GM19023 (cell line): ENCODE results near the gene KANSL3.

Source experiments
- ATAC-seq: cut with Tn5 transposase; IDR thresholded peaks from one replicate; pipeline ENCODE4 v1.9.1; 2021; ENCODE audit warnings: mild to moderate bottlenecking, moderate library complexity; ENCODE audit not compliant: unreplicated experiment

KANSL3 gene

DNA sequence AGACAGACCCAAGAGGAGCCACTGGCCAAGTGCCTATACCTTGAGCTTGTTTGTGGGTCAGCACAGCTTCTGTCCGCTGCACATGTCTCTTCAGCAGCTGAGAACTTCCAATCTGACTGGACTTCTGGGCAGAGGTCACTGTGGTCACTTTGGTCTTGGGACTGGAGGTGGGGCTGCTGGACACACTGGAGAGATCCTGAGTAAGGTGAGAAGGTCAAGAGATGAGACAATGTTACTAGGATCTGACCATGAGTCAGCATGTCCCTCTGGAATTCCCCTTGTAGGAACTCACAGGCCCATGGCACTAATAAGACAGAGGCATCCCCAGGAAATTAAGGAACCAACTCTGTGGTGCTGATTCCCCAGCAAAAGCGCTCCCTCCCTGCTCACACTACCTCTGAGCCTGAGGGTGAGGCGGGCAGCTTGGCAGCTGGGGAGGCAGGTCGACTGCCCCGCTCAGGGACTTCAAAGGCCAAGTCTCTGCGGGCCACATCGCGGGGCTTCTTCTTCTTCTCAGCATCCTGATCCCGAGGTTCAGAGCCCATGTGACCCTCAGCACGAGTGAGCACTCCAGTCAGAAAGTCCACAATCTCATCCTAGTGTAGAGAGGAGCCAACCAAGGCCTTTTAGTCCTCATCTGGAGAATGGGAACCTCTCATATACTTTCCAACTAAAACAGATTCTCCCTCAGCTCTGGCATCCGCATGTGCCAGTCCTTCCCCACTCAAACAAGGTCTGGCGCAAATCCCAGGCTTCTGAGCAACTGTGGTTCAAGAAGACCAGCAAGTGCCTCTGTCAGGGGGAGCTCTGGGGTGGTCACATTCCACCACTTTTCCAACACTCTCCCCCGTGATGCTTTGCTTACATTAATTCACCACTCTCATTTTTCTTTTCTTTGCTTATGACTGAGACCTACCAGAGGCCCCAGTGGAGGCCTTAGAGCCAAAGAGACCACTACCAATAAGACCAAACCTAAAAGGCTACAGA lies 29.4 kb downstream of the KANSL3 start:
- no peak for ATAC-seq

DNA sequence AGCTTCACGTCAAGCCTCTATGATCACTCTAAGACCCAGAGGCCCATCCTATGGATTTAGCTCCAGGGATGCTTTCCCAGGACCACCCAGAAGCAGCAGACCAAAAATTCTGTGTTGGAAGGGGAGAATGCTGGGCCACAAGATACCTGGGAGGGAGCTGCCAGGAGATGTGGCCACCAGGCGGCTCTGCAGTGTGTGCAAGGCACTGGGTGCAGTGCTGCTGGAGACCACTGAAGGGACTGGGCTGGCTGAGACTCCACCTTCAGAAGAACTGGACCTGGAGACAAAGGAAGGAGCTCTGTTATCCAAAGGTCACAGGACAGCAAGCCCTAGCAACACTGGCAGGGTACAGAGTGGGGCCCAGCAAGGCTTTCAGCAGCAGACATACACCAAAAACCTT lies 34.0 kb downstream of the KANSL3 start:
- ATAC-seq = no peak

DNA sequence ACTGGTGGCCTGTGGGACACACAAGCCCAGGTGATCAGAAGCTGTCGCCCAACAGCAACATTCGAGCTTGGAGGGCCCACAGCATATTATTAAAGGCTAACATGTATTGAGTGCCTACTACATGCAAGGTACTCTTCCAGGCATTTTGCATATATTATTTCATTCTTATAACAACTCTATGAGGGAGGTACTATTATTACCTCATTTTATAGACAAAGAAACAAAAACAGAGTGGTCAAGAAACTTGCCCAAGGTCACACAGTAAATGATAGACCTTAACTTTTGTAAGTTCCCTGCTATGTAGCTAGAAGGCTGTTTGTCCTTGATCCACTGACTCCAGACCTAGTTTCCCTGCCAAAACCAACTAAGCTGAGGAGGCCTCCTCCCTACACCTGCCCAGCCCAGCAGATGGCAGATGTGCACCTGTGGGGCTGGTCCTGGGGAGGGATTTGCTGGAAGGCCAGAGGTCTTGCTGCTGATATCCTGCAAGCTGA lies 35.7 kb downstream of the KANSL3 start:
- no peak for ATAC-seq

DNA sequence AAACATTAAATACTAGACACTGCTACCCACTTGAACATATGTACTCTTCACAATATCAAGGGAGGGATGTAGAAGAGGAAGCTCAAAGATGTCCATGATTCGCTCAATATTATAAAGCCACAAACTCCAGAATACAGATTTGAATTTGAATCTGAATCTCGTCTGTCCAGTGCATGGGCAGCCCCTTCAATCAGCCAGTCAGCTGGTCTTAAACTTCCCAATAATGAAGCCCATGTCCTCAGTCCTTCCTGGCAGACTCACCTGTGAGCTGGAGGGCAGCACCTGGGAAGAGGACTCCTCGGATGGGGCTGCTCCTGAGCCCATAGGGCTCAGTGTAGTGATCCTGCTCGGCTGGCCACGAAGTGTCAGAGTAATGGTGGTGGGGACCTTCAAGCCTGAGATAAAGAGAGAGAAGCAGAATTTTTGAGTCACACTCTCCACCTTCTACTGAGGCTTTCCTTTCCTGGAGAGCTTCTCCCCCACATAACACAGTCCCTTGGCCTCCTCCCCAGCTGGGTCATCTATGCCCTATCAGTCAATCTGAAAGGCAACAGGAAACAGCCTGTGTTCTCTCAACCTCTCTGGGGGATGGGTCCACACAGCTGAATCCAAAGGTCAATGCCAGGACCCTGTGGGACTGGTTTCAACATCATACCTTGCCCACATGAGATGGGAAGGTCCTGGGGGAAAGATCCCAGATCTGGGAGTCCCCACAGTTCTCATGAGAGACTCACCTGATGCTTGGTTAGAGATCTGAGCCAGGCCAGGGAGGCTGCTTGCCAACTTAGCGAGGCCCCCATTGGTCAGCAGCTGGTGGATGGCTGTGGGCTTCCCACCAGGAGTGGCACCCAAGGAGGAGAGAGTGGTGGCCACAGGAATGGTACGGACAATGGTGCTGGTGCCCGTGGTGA lies 36.5 kb downstream of the KANSL3 start:
- no peak for ATAC-seq

DNA sequence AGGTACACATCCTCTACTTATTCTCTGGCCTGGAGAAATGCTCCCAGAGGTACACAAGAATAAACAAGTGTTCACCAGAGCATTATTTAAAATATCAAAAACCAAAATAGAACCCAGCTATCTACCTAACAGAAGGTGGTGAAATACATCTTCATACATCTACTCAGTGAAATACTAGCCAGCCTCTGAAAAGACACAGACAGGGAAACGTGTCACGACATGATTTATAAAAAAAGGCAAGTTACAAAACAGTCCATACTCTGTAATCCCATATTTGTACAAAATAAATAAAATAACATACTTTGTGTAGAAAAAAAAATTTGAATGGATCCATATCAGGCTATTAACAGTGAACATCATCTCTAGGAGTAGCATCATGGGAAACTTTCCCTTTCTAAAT lies 38.2 kb downstream of the KANSL3 start:
- ATAC-seq = no peak

DNA sequence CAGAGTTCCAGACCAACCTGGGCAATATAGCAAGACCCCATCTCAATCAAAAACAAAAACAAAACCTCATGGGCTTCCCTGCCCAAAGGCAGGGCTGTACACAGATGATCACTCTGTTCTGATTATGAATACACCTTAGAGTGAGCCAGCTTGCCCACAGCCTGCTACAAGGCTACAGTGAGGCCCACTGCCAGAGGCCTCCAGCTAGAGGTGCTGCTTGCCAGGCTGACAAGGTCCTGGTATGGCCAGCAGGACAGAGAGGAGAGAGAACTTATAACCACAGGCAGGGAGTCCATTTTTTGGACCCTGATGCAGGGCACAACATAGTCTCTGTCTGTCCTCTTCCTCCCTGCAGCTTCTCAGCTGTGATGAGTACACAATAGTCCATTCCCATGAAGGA lies 41.5 kb downstream of the KANSL3 start:
- no peak for ATAC-seq

DNA sequence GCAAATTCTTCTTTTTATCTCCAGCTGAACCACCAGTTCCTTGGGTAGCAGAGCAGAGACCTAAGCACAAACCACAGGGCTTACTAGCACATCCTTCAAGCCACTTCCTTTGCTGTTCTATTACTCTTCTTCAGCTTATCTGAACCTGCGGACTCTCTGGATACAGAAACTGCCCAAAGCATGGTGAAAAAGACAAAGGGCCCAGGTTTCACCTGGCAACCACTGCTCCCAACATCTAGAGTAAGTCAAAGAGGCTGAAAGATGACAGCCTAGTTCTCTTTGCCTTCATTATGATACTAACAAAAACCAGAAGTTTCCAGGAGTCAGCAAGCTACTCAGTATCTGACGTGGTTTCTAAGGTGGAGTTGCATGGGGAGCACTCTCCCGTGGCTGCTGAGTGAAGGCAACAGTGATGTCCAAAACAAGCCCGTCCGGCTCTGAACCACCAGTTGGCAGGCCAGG lies 43.4 kb downstream of the KANSL3 start:
- ATAC-seq = no peak

DNA sequence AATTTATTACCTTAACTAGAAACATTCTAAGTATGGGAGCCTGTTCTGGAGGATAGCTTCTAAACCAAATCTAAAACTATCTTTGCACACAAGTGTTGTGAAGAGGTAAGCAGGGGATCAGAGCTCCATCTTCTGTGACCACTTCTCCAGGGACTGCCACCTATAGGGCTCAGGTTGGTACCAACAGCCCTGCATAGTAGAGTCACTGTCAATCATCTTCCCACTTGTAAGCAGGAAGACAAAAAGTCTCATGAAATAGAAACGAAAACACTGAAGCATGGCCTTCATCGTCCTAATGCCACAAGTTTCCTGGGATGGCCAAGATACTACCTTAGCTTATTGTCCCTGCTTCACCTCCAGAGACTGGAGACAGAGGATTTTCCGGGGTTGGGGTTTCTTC lies 43.8 kb downstream of the KANSL3 start:
- ATAC-seq = no peak

DNA sequence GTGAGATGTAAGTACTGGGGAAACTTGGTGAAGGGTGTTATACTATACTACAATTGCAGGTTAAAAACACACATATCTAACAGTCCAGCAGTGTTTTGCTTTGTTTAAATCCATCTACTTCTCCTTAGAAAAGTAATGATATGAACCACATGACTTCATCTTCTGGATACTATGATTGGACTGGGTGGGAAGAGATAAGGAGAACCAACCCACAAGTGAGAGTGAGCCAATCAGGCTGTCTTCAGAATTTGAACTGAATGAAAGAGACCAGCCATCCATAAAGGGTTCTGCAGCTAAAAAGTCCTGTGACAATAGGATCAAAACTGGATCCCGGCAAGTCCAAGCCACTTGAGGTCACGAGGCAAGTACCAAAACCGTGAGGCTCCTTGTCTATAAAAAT lies 46.6 kb downstream of the KANSL3 start:
- no peak for ATAC-seq

DNA sequence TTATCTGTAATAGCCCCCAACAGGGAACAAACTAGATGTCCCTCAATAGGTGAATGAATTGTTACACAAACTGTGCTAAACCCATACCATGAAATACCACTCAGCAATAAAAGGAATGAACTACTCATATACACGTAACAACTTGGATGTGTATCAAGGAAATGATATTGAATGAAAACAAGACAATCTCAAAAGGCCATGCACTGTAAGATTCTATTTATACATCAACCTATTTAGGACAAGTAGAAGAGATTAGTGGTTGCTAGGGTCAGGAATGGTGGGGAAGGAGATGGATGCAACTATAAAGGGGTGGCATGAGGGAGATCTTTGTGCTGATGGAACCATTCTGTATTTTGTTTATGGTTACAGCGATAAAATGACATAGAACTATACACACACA lies 47.1 kb downstream of the KANSL3 start:
- ATAC-seq = no peak

DNA sequence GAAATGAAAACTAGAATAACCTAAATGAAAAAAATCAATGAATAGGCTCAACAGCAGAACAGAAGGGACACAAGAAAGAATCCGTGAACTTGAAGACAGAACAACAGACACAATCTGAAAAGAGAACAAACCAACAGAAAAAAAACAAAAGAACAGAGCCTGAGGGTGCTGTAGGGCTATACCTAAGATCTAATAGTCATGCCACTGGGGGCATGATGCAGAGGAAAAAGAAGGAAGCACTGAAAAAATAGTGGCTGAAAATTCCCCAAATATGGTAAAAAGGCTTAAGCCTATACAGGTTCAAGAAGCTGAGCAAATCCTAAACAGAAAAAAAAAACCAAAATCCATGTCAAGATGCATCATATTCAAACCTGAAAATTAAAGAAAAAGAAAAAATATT lies 50.3 kb downstream of the KANSL3 start:
- no peak for ATAC-seq

DNA sequence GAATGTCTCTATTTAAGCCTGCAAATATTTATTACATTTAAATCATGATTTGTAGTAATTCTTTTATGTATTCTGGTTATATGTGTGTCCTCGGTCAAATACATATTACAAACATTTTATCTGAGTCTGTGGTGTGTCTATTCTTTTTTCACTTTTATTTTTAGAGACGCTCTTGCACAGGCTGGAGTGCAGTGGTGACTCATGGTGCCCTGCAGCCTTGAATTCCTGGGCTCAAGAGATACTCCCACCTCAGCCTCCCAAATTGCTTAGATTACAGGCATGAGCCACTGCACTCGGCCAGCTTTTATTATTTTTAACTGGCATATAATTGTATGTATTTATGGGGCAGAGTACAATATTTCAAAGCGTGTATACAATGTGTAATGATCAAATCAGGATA lies 54.1 kb downstream of the KANSL3 start:
- ATAC-seq = no peak

DNA sequence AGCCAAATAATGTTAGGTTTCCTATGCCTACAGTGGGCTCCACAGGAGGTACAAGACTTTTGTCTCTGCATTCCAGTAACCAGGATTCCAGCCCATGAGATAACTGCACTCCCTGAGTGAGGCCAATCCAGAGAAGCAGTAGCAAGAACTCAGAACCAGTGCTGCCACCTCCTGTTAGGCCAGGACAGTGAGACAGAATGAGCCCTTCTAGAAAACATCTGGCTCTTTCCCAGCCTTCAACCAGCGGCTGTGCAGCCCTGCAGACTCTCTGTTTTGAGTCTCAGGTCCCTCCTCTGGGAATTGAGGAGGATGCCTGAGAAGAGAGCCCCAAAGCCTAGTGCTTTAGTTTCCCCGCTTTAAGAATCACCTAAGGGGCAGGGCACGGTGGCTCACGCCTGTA lies 57.3 kb downstream of the KANSL3 start:
- no peak for ATAC-seq

DNA sequence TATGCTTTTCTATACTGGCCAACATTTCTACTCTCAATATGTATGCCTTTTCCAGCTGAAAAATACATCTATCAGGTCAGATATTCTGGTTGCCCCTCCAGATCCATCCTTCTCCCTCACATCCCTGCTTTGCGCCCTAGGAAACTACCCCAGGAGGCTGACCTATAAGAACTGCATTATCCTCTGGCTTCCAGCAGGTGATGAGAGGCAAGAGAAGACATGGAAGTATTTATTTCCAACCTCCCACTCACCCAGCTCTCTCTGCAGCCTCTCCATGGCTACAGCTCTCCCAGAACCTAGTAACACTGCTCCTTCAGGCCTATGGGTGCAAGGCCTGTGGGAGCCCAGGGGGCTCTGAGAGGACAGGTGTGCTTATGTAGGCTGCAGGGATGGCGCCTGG lies 58.7 kb downstream of the KANSL3 start:
- ATAC-seq = no peak

DNA sequence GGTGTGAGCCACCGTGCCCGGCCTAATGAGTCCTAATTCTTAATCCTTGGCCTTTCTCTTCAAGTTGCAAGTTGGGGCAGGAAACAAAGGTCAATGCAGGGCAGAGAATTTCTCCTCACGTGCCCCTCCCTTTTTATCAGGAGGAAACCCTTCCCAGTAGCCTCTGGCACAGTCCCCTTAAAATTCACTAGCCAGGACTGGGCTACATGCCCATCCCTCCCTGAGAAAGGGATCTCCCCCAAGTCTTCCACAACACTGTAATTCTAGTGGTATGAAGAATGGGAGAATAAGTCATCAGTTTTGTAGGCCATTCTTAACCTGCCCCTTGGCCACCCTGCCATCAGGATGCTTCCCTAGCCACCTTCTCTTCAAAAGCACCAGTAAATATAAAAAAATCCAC lies 59.4 kb downstream of the KANSL3 start:
- ATAC-seq = no peak

DNA sequence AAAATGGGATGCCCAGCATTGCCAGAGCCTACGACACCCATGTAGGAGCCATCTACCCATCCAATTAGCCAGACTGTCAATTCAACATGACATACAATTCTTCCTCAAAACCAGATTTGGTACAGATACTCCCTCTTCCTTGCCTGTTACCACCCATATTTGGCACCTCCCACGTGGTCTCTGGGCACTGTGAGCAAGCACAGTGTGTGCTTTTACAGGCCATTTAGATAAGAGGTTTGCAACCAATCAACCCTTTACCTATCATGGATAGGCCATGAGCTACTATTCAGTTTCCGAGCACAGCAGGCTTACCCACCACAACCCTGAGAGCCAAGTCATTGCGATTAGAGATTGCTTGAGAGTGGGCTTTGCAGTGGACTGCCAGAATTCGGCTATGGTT lies 60.6 kb downstream of the KANSL3 start:
- no peak for ATAC-seq

DNA sequence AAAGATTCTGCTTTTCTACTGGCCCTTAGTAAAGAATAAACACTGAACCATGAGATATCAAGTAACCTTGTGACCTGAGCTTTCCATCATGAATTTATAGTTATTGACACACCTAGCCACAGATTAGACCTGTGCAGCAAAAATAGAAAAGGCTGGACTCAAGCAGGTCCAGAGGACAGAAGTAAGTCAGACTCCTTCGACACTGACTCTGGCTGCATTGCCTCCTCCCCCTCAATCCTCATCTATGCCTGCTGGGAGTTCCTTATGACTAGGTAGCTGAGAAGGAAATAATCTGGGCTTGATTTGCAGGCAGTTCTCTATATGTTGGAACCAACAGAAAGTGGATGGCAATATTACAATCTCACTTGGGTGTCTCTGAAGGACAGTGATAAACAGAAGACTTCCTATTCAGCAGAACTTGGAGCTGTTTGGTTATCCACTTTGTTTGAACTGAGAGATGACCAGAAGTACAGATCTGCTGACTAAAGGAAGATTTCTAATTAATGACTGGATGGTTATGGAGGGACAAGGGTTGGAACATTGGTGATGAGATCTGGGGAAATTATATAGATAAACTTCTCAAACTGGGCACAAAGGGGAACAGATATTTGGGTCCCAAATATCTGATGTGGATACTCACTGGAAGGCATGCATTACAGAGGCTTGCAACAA lies 62.2 kb downstream of the KANSL3 start:
- no peak for ATAC-seq

DNA sequence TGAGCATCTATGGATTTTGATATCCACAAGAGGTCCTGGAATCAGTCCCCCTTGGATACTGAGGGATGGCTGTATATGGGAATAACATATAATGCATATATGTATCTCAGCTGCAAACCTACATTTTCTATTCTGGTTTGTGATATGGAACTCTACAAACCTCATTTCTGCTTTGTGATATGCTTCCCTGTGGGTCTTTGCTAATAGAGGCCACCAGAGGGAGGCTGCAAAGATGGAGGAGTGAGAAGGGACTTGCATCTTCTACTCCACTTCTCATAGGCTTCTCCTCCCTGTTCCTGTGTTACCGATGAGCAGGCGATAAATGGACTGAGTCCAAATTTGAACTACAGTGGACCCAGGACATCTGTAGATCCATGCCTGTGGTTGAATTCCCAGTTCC lies 63.7 kb downstream of the KANSL3 start:
- ATAC-seq = no peak

DNA sequence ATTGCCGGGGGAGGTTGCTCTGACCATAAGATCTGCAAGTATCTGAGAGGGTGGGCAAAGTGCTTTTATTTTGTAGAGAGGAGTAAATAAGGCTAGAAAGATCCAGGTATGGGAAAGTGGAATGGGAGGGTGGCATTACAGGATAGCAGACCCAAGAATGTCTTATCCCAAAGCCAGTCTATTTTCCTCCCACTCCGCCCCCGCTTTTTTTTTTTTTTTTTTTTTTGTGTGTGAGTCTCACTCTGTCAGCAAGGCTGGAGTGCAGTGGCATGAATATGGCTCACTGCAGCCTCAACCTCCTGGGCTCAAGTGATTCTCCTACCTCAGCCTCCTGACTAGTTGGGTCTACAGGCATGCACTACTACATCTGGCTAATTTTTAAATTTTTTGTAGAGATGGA lies 70.0 kb downstream of the KANSL3 start:
- no peak for ATAC-seq

DNA sequence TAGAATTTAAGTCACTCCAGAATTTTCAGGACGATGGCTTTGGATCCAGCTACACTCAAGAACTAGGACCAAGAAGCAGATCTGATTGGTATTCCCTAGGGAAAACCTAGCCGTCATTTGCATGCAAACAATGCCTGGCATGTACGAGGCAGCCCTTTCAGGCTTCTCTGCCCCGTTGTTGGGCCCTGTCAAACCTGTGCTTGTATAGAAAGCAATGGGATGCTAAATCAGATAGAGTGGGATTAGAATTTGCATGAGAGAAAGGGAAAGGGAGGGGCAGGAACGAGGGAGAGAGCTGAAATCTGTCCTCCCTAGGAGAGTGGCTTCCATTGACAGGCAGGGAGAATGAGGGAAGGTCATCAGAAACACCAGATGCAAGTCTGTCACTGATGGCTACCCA lies 73.0 kb downstream of the KANSL3 start:
- ATAC-seq = no peak

DNA sequence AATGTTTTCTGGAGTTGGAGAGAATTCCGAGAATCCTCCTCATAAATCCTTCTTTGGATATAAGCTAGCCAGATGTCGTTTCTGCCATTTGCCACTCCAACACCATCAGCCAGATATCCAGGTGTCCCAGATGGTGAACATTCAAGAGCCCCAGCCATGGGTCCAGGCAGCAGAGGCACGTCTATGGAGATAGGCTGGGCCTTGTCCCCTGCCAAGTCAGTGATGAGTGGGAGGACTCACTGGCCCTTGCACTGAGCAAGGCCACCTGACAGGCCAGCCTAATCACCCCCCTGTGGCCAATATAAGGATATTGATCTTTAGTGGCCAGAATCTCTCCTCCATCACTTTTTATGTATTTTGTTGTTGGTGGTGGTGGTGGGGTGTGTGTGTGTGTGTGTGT lies 73.5 kb downstream of the KANSL3 start:
- no peak for ATAC-seq
